Measurements from ENCODE around the gene ANKRD66.
"Not testable (repeated sequence)": the region's sequence is repeated elsewhere in the genome, so short reads cannot be mapped to it uniquely, and the experiment has no call there.

ANKRD66 gene

GRCh38 chr6:46755865-46756264, 9.1 kb downstream of the ANKRD66 start:
- no peak for DNase-seq (ENCODE audit: low read depth)

- DNase-seq (ENCODE audit: low read depth): no peak
These were observed 9.9 kb downstream of the ANKRD66 start for GRCh38 chr6:46756469-46757213.

GRCh38 chr6:46757214-46757596, 10.5 kb downstream of the ANKRD66 start:
- DNase-seq (ENCODE audit: low read depth): no peak

GRCh38 chr6:46758960-46759753, 12.4 kb downstream of the ANKRD66 start:
- DNase-seq (ENCODE audit: low read depth): no peak

GRCh38 chr6:46760925-46761324, 14.2 kb downstream of the ANKRD66 start:
- DNase-seq (ENCODE audit: low read depth): no peak

GRCh38 chr6:46763466-46763865, 16.7 kb downstream of the ANKRD66 start:
- DNase-seq (ENCODE audit: low read depth): no peak

GRCh38 chr6:46764280-46764679, 17.5 kb downstream of the ANKRD66 start:
- not testable (repeated sequence) for DNase-seq (ENCODE audit: low read depth)

GRCh38 chr6:46764961-46765360, 18.2 kb downstream of the ANKRD66 start:
- no peak for DNase-seq (ENCODE audit: low read depth)

GRCh38 chr6:46772016-46772415, 25.3 kb downstream of the ANKRD66 start:
- DNase-seq (ENCODE audit: low read depth): no peak

GRCh38 chr6:46772762-46773161, 26.0 kb downstream of the ANKRD66 start:
- DNase-seq (ENCODE audit: low read depth): no peak

- no peak for DNase-seq (ENCODE audit: low read depth)
These were observed 26.6 kb downstream of the ANKRD66 start for GRCh38 chr6:46773201-46773855.

- not testable (repeated sequence) for DNase-seq (ENCODE audit: low read depth)
These were observed 28.0 kb downstream of the ANKRD66 start for GRCh38 chr6:46774736-46775135.

GRCh38 chr6:46776070-46776712, 29.5 kb downstream of the ANKRD66 start:
- no peak for DNase-seq (ENCODE audit: low read depth)

GRCh38 chr6:46777476-46778346, 31.0 kb downstream of the ANKRD66 start:
- no peak for DNase-seq (ENCODE audit: low read depth)

- DNase-seq (ENCODE audit: low read depth): no peak
These were observed 35.0 kb downstream of the ANKRD66 start for GRCh38 chr6:46781478-46782378.

- DNase-seq (ENCODE audit: low read depth): no peak
These were observed 37.8 kb downstream of the ANKRD66 start for GRCh38 chr6:46784535-46784934.

GRCh38 chr6:46787871-46788540, 41.3 kb downstream of the ANKRD66 start:
- DNase-seq (ENCODE audit: low read depth): no peak

- DNase-seq (ENCODE audit: low read depth): no peak
These were observed 42.1 kb downstream of the ANKRD66 start for GRCh38 chr6:46788791-46789190.

- DNase-seq (ENCODE audit: low read depth): no peak
These were observed 43.0 kb downstream of the ANKRD66 start for GRCh38 chr6:46789434-46790354.

Measured in stimulated activated CD8-positive, alpha-beta memory T cell treated with anti-CD3 and anti-CD28 coated beads, Interleukin-15, amount 100 ng/mL, for 24 hours (primary cell).